ENCODE results near the gene MAPK8IP3. TPM values are rescaled to one million over a fixed set of nuclear protein-coding genes. Genes with fewer than 3 reads are reported as not detected.

MAPK8IP3 gene
- total RNA-seq, 1 donor from 2014 or later: 157 TPM

DNA sequence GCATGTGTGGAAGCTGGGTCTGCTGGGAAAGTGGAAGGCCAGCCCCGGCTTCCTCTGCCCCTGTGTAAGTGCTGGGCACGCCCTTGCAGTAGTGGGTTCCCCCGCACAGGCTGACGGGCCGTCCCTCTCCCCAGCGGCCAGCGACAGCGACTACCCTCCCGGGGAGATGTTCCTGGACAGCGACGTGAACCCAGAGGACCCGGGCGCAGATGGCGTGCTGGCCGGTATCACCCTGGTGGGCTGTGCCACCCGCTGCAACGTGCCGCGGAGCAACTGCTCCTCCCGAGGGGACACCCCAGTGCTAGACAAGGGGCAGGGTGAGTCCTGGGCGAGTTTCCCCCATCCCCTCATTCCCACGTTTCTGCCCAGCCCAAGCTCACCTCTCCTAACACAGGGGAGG is 59.8 kb downstream of the MAPK8IP3 start:
- Mint-ChIP-seq H3K4me3 (ENCODE audit: low read depth) (no peak overlapping the region), H3K27ac (no peak overlapping the region), H3K4me1 (ENCODE audit: low read depth) (peaks cover 1% of the 10 kb centered on the region), H3K27me3 (no peaks in the 10 kb centered on the region), H3K36me3 (ENCODE audit: insufficient read depth) (peaks cover 4% of the 10 kb centered on the region), H3K9me3 (ENCODE audit: low read depth) (no peaks in the 10 kb centered on the region)
- TF ChIP-seq, protein P1, sequence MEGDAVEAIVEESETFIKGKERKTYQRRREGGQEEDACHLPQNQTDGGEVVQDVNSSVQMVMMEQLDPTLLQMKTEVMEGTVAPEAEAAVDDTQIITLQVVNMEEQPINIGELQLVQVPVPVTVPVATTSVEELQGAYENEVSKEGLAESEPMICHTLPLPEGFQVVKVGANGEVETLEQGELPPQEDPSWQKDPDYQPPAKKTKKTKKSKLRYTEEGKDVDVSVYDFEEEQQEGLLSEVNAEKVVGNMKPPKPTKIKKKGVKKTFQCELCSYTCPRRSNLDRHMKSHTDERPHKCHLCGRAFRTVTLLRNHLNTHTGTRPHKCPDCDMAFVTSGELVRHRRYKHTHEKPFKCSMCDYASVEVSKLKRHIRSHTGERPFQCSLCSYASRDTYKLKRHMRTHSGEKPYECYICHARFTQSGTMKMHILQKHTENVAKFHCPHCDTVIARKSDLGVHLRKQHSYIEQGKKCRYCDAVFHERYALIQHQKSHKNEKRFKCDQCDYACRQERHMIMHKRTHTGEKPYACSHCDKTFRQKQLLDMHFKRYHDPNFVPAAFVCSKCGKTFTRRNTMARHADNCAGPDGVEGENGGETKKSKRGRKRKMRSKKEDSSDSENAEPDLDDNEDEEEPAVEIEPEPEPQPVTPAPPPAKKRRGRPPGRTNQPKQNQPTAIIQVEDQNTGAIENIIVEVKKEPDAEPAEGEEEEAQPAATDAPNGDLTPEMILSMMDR (IDR thresholded peaks at IDR 0.05; ENCODE audit: unreplicated experiment): no peak
- DNase-seq (ENCODE audit: low spot score, unreplicated experiment): no peak

DNA sequence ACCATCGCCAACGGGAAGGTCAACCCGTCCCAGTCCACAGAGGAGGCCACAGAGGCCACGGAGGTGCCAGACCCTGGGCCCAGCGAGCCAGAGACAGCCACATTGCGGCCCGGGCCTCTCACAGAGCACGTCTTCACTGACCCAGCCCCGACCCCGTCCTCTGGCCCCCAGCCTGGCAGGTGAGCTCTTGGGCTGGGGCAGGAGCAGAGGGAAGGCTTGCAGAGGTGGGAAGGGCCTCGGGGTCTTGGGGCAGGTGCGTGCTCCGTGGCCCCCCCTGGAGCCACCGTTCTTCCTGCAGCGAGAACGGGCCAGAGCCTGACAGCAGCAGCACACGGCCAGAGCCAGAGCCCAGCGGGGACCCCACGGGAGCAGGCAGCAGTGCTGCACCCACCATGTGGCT is 60.2 kb downstream of the MAPK8IP3 start:
- no peak for DNase-seq (ENCODE audit: low spot score, unreplicated experiment)
- Mint-ChIP-seq H3K27me3 (no peaks in the 10 kb centered on the region), H3K36me3 (ENCODE audit: insufficient read depth) (peaks cover 4% of the 10 kb centered on the region), H3K4me1 (ENCODE audit: low read depth) (peaks cover 1% of the 10 kb centered on the region), H3K27ac (no peak overlapping the region), H3K9me3 (ENCODE audit: low read depth) (no peaks in the 10 kb centered on the region), H3K4me3 (ENCODE audit: low read depth) (no peak overlapping the region)
- TF ChIP-seq, protein P1 (IDR thresholded peaks at IDR 0.05; ENCODE audit: unreplicated experiment): no peak

DNA sequence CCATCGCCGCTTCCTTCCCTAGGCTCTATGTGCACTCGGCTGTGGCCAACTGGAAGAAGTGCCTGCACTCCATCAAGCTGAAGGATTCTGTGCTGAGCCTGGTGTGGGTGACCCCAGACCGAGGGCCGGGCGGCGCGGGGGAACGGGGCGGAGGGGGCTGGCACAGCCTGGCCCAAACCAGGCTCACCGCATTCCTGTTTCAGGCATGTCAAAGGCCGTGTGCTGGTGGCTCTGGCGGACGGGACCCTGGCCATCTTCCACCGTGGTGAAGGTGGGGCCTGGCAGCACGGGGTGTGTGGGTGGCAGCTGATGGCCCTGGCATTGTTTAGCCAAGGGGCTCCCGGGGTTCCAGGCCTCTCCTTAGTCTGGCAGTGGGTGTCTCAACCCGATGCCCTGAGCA is 60.7 kb downstream of the MAPK8IP3 start:
- Mint-ChIP-seq H3K27ac (no peak overlapping the region), H3K9me3 (ENCODE audit: low read depth) (no peaks in the 10 kb centered on the region), H3K27me3 (no peaks in the 10 kb centered on the region), H3K4me1 (ENCODE audit: low read depth) (peaks cover 2% of the 10 kb centered on the region), H3K36me3 (ENCODE audit: insufficient read depth) (peaks cover 4% of the 10 kb centered on the region), H3K4me3 (ENCODE audit: low read depth) (no peak overlapping the region)
- TF ChIP-seq, protein P1 (IDR thresholded peaks at IDR 0.05; ENCODE audit: unreplicated experiment): no peak
- no peak for DNase-seq (ENCODE audit: low spot score, unreplicated experiment)

DNA sequence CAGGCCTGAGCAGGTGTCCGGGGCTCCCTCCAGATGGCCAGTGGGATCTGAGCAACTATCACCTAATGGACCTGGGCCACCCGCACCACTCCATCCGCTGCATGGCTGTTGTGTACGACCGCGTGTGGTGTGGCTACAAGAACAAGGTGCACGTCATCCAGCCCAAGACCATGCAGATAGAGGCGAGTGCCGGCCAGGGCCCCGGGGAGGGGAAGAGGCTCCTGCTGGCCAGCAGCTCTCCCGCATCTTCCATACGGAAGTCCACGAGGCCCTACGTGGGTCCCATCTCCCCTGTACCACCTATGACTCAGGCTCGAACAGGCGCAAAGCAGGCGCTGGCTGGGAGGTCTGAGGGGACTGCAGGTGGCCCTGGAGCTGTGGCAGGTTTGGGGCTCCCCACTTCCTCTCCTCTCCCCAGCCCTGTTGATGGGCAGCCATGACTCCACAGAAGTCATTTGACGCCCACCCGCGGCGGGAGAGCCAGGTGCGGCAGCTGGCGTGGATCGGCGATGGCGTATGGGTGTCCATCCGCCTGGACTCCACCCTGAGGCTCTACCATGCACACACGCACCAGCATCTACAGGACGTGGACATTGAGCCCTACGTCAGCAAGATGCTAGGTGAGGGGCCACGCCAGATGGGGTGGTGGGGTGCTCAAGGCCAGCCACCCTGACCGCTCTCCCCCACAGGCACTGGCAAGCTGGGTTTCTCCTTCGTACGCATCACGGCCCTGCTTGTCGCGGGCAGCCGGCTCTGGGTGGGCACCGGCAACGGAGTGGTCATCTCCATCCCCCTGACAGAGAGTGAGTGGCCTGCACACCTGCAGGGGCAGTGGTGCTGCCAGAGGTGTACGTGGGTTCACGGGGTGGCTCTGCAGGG is 61.4 kb downstream of the MAPK8IP3 start:
- Mint-ChIP-seq H3K36me3 (ENCODE audit: insufficient read depth) (peaks cover 4% of the 10 kb centered on the region), H3K27ac (no peak overlapping the region), H3K4me1 (ENCODE audit: low read depth) (peaks cover 7% of the 10 kb centered on the region), H3K9me3 (ENCODE audit: low read depth) (no peaks in the 10 kb centered on the region), H3K27me3 (no peaks in the 10 kb centered on the region), H3K4me3 (ENCODE audit: low read depth) (no peak overlapping the region)
- TF ChIP-seq, protein P1 (IDR thresholded peaks at IDR 0.05; ENCODE audit: unreplicated experiment): no peak
- no peak for DNase-seq (ENCODE audit: low spot score, unreplicated experiment)

DNA sequence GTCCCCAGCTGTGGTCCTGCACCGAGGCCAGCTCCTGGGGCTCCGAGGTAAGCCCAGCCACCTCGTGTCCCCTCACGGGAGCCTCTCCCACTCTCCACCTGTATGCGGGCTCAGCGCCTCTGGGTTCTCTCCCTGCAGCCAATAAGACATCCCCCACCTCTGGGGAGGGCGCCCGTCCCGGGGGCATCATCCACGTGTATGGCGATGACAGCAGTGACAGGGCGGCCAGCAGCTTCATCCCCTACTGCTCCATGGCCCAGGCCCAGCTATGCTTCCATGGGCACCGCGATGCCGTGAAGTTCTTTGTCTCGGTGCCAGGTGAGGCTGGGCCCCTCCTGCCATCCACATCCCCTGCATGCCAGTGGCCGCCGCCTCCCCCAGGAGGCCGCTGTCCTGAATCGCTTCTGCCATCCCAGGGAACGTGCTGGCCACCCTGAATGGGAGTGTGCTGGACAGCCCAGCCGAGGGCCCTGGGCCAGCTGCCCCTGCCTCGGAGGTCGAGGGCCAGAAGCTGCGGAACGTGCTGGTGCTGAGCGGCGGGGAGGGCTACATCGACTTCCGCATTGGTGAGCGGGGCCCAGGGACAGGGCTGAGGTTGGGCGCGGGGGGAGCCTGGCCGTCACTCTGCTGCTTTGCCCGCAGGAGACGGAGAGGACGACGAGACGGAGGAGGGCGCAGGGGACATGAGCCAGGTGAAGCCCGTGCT is 62.2 kb downstream of the MAPK8IP3 start:
- no peaks in the 10 kb centered on the region for H3K9me3 Mint-ChIP-seq (ENCODE audit: low read depth)
- TF ChIP-seq, protein P1 (IDR thresholded peaks at IDR 0.05; ENCODE audit: unreplicated experiment): no peak
- peaks cover 4% of the 10 kb centered on the region for H3K36me3 Mint-ChIP-seq (ENCODE audit: insufficient read depth)
- peaks cover 9% of the 10 kb centered on the region for H3K4me1 Mint-ChIP-seq (ENCODE audit: low read depth)
- H3K4me3 Mint-ChIP-seq (ENCODE audit: low read depth): no peak overlapping the region
- H3K27me3 Mint-ChIP-seq: no peaks in the 10 kb centered on the region
- DNase-seq (ENCODE audit: low spot score, unreplicated experiment): no peak
- no peak overlapping the region for H3K27ac Mint-ChIP-seq
